OCI-LY7 (cell line): ENCODE measurements around the gene ADAMTS4.

ENCODE experiments used
- CTCF ChIP-seq: fragments of 200-600 bp; sonication (generic); conservative IDR thresholded peaks from 2 replicates; pipeline ENCODE4 v1.5.1; 2014; ENCODE audit warnings: mild to moderate bottlenecking, antibody characterized with exemption, low read length, moderate library complexity, mixed read lengths
- EZH2phosphoT487 ChIP-seq: fragments of 200-600 bp; sonication (generic); IDR thresholded peaks from 2 replicates; pipeline ENCODE4 v1.6.1; 2018; ENCODE audit warnings: low read depth, borderline replicate concordance, mild to moderate bottlenecking, mixed run types, antibody characterized with exemption, low read length, moderate library complexity, mixed read lengths

GRCh38 chr1:161220002-161220401 lies 21.1 kb upstream of the ADAMTS4 start:
- TF ChIP-seq CTCF (no peak), EZH2phosphoT487 (no peak)
